B cell (primary cell): Measurements from ENCODE around the gene SGSM1. TPM values are rescaled to one million over a fixed set of nuclear protein-coding genes. Genes with fewer than 3 reads are reported as not detected.

Experiments
- ATAC-seq: fragments of 200-7000 bp; cut with Tn5 transposase; one replicate; pipeline ENCODE4 v1.10.0; 2021; ENCODE audit warnings: low read depth, mild to moderate bottlenecking, moderate number of reproducible peaks, moderate library complexity
- CTCF ChIA-PET: fragments of 350-600 bp; sonication (Branson Sonifier 250); formaldehyde crosslinking; loops from one replicate; lab custom pipeline; 2021; ENCODE audit warnings: antibody characterized with exemption, inconsistent platforms; lab: Charles Lee
- POLR2A ChIA-PET: fragments of 350-600 bp; sonication (Branson Sonifier 250); formaldehyde crosslinking; loops from one replicate; lab custom pipeline; 2021; ENCODE audit warnings: antibody characterized with exemption; lab: Charles Lee
- DNase-seq: peaks from one replicate; pipeline ENCODE4 v3.0.0; 2013
- H2AFZ ChIP-seq: 2 replicates; pipeline ENCODE4 v1.6.1; 2012; ENCODE audit warnings: mild to moderate bottlenecking, low read depth, low read length; ENCODE audit not compliant: insufficient read depth, poor library complexity, severe bottlenecking
- H3K27ac ChIP-seq, 2 donors: 1 replicate in 1 of 2; 2 replicates in 1 of 2; pipeline ENCODE4 v1.5.1; 2012 to 2013; ENCODE audit warnings: low read length in 2 of 2, mild to moderate bottlenecking in 2 of 2, moderate library complexity in 1 of 2
- H3K27me3 ChIP-seq, 4 experiments: fragments of 200-600 bp in 1 of 4; sonication (generic) in 1 of 4; replicated peaks in 1 of 4; 1 replicate in 2 of 4; 2 replicates in 2 of 4; pipeline versions ENCODE4 v1.6.1 to v1.7.0; 2013 to 2016; ENCODE audit warnings: low read length in 3 of 4, mild to moderate bottlenecking in 2 of 4, mixed read lengths in 1 of 4, moderate library complexity in 1 of 4; ENCODE audit not compliant: insufficient read depth in 4 of 4, control insufficient read depth in 3 of 4; ENCODE audit errors: control extremely low read depth in 1 of 4
- H3K36me3 ChIP-seq, 2 experiments: replicated peaks in 1 of 2; 1 replicate in 1 of 2; 2 replicates in 1 of 2; pipeline versions ENCODE4 v1.6.1 to v1.7.1; 2013; ENCODE audit warnings: low read length in 1 of 2; ENCODE audit not compliant: insufficient read depth in 2 of 2, control insufficient read depth in 1 of 2; ENCODE audit errors: control extremely low read depth in 1 of 2, extremely low read depth in 1 of 2
- H3K4me1 ChIP-seq, 2 donors: fragments of 200-600 bp in 1 of 2; sonication (generic) in 1 of 2; 1 replicate in 1 of 2; 2 replicates in 1 of 2; pipeline versions ENCODE4 v1.5.1 to v1.6.1; 2013 to 2017; ENCODE audit warnings: low read length in 2 of 2; ENCODE audit not compliant: control insufficient read depth in 2 of 2, insufficient read depth in 2 of 2
- H3K4me2 ChIP-seq: replicated peaks from 2 replicates; pipeline ENCODE3; 2012; ENCODE audit warnings: mild to moderate bottlenecking, low read depth, low read length; ENCODE audit not compliant: poor library complexity, severe bottlenecking
- H3K4me3 ChIP-seq, 5 experiments: fragments of 200-600 bp in 1 of 5; sonication (generic) in 1 of 5; 1 replicate in 3 of 5; 2 replicates in 2 of 5; pipeline versions ENCODE4 v1.5.1 to v1.7.0; 2011 to 2016; ENCODE audit warnings: low read length in 4 of 5, mild to moderate bottlenecking in 4 of 5, low read depth in 2 of 5, control low read depth in 1 of 5, moderate library complexity in 1 of 5; ENCODE audit not compliant: insufficient read depth in 1 of 5; ENCODE audit errors: control extremely low read depth in 1 of 5, extremely low read depth in 1 of 5
- H3K79me2 ChIP-seq: fragments of 200-600 bp; sonication (generic); one replicate; pipeline ENCODE4 v1.6.0; 2016; ENCODE audit warnings: low read length; ENCODE audit not compliant: control insufficient read depth, insufficient read depth
- H3K9ac ChIP-seq: fragments of 200-600 bp; sonication (generic); 2 replicates; pipeline ENCODE4 v1.6.1; 2017; ENCODE audit warnings: mild to moderate bottlenecking, low read length, moderate library complexity
- H3K9me3 ChIP-seq, 3 donors: one replicate each; pipeline versions ENCODE4 v1.6.1 to v1.7.1; 2013; ENCODE audit warnings: low read length in 2 of 3; ENCODE audit not compliant: control insufficient read depth in 2 of 3, insufficient read depth in 1 of 3; ENCODE audit errors: control extremely low read depth in 1 of 3
- H4K20me1 ChIP-seq: 2 replicates; pipeline ENCODE4 v1.6.0; 2012; ENCODE audit warnings: mild to moderate bottlenecking, low read length; ENCODE audit not compliant: insufficient read depth, control insufficient read depth, poor library complexity, severe bottlenecking
- H3K27ac Mint-ChIP-seq: one replicate; pipeline ENCODE4 v1.8.0; 2021; ENCODE audit warnings: mixed read lengths
- H3K27me3 Mint-ChIP-seq: one replicate; pipeline ENCODE4 v1.8.0; 2021; ENCODE audit warnings: mixed read lengths
- H3K4me1 Mint-ChIP-seq: one replicate; pipeline ENCODE4 v1.8.0; 2021; ENCODE audit warnings: mixed read lengths
- H3K4me3 Mint-ChIP-seq: one replicate; pipeline ENCODE4 v1.8.0; 2021; ENCODE audit warnings: mixed read lengths
- H3K9me3 Mint-ChIP-seq: one replicate; pipeline ENCODE4 v1.8.0; 2022; ENCODE audit warnings: mixed read lengths; ENCODE audit not compliant: insufficient read depth
- CTCF ChIP-seq: fragments of 200-600 bp; IDR thresholded peaks from one replicate; pipeline ENCODE4 v1.8.0; 2022; ENCODE audit warnings: antibody characterized with exemption, mild to moderate bottlenecking
- EZH2 ChIP-seq: IDR thresholded peaks from 2 replicates; pipeline ENCODE4 v1.6.1; 2012; ENCODE audit warnings: borderline replicate concordance, low read depth, mild to moderate bottlenecking, moderate library complexity, low read length; ENCODE audit not compliant: insufficient read depth, poor library complexity, severe bottlenecking
- whole genome bisulfite sequencing: methylation state at CpG from one replicate; pipeline ENCODE4 v1.1.5; 2013; ENCODE audit warnings: missing lambda C conversion rate; ENCODE audit not compliant: insufficient coverage; 5-methylcytosine and 5-hydroxymethylcytosine counted together
- intact Hi-C: fragments of 100-400 bp; cut with micrococcal nuclease; formaldehyde crosslinking; loops from one replicate; pipeline ENCODE4 v1.10.0; 2022
- polyA plus RNA-seq: library from polyadenylated mRNA; depleted of rRNA; stranded (reverse); fragments of >200 nt; gene quantifications from 2 replicates; pipeline ENCODE4 v1.2.3, GENCODE V29; 2012
- total RNA-seq, 2 donors: library from RNA; stranded (reverse); fragments of 120-200 nt in 1 of 2; gene quantifications; 1 replicate in 1 of 2; 2 replicates in 1 of 2; pipeline versions ENCODE4 v1.2.3 to v1.2.4, GENCODE V29; 2013 to 2022

SGSM1 gene
- total and polyA plus RNA-seq, 2 donors (not counting 1 experiment from before 2014, with no cell fraction given), result 0.91 to 1.3 TPM

DNA sequence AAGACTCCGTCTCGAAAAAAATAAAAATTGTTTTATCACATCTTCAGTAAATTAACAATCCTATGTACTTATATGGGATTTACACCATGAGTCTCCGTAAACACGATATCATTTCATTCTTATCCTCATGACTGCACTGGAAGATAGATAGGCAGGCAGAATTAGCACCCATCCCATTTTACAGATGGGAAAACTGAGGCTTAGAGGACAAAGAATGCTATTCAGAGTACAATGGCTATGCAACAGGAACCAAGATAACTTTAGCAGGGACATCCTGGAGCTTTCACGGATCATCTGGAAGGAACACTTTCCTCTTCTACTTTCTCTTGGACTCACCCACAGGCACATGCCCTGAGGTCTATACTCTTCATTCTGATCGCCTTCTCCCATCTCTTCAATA, 14.6 kb upstream of the SGSM1 start:
- TF ChIP-seq CTCF, result no peak
- no peak for TF ChIP-seq EZH2

GRCh38 chr22:24796056-24796455, 10.0 kb upstream of the SGSM1 start:
- Histone ChIP-seq H3K27ac (no peak overlapping the region), H3K9me3 (no peaks in the 10 kb centered on the region), H4K20me1 (no peaks in the 10 kb centered on the region), H3K9ac (no peak overlapping the region), H3K4me1 (no peaks in the 10 kb centered on the region), H3K27me3 (no peaks in the 10 kb centered on the region), H3K36me3 (no peaks in the 10 kb centered on the region), H2AFZ (no peak overlapping the region), H3K79me2 (no peaks in the 10 kb centered on the region), H3K4me3 (no peak overlapping the region), H3K4me2 (no peak overlapping the region)
- H3K9me3 Mint-ChIP-seq, result no peaks in the 10 kb centered on the region
- H3K4me3 Mint-ChIP-seq, result no peak overlapping the region
- peaks cover 4% of the 10 kb centered on the region for H3K27me3 Mint-ChIP-seq
- ATAC-seq, result no peak
- 79% methylated on average over 3 of the region's 3 CpGs for WGBS
- TF ChIP-seq EZH2 (no peak), CTCF (no peak)
- H3K4me1 Mint-ChIP-seq, result no peaks in the 10 kb centered on the region
- no peak for DNase-seq
- no peak overlapping the region for H3K27ac Mint-ChIP-seq
- intact Hi-C loops, result no loop called here
- POLR2A ChIA-PET, result no interaction called here
- CTCF ChIA-PET, result no interaction called here

More for the DNA sequence above, 14.6 kb upstream of the SGSM1 start:
- no peaks in the 10 kb centered on the region for H3K9me3 ChIP-seq
- H3K4me3 ChIP-seq, result no peak overlapping the region
- peaks cover 12% of the 10 kb centered on the region for H3K27me3 Mint-ChIP-seq
- H3K4me1 Mint-ChIP-seq, result no peaks in the 10 kb centered on the region
- ChIA-PET POLR2A (no interaction called here), CTCF (interaction anchor here (0.5 to 1.6 kb wide), 4 partner anchors 10 to 52 kb away, joined by 3 to 5 read pairs (median 3); no protein-coding TSS in a partner anchor)
- H3K4me3 Mint-ChIP-seq, result no peak overlapping the region
- no peaks in the 10 kb centered on the region for H3K36me3 ChIP-seq
- no peaks in the 10 kb centered on the region for H4K20me1 ChIP-seq
- H3K27ac ChIP-seq, result no peak overlapping the region
- H3K9me3 Mint-ChIP-seq, result no peaks in the 10 kb centered on the region
- H3K4me1 ChIP-seq, result no peaks in the 10 kb centered on the region
- intact Hi-C loops, result no loop called here
- H3K27ac Mint-ChIP-seq, result no peak overlapping the region
- H2AFZ ChIP-seq, result no peak overlapping the region
- H3K9ac ChIP-seq, result no peak overlapping the region
- no peak for ATAC-seq
- H3K4me2 ChIP-seq, result no peak overlapping the region
- no peaks in the 10 kb centered on the region for H3K79me2 ChIP-seq
- DNase-seq, result no peak
- no peaks in the 10 kb centered on the region for H3K27me3 ChIP-seq
- 85% methylated on average over 2 of the region's 6 CpGs for WGBS
